Aorta (tissue), 5 donors: ENCODE data around the gene PTPN4. TPM values are rescaled to one million over a fixed set of nuclear protein-coding genes. Genes with fewer than 3 reads are reported as not detected.

ENCODE experiments used
- ATAC-seq: fragments of 200-7000 bp; cut with Tn5 transposase; one replicate; pipeline ENCODE4 v1.9.1; 2022; ENCODE audit warnings: moderate library complexity; ENCODE audit not compliant: low FRiP score
- DNase-seq, 2 donors: peaks; one replicate each; pipeline ENCODE4 v3.0.0-alpha.2; 2020
- H3K27ac ChIP-seq, 2 donors: one replicate each; pipeline ENCODE4 v1.5.1; 2013; ENCODE audit warnings: low read length in 2 of 2, mild to moderate bottlenecking in 2 of 2, moderate library complexity in 2 of 2, control low read depth in 1 of 2, inconsistent platforms in 1 of 2, low read depth in 1 of 2
- H3K27me3 ChIP-seq, 2 donors: one replicate each; pipeline ENCODE4 v1.6.1; 2013; ENCODE audit warnings: control low read depth in 1 of 2, low read length in 1 of 2, mild to moderate bottlenecking in 1 of 2, moderate library complexity in 1 of 2; ENCODE audit not compliant: insufficient read depth in 2 of 2, control insufficient read depth in 1 of 2
- H3K36me3 ChIP-seq, 2 donors: one replicate each; pipeline ENCODE4 v1.6.1; 2013; ENCODE audit warnings: control low read depth in 1 of 2, low read length in 1 of 2, mild to moderate bottlenecking in 1 of 2; ENCODE audit not compliant: insufficient read depth in 2 of 2, control insufficient read depth in 1 of 2
- H3K4me1 ChIP-seq, 2 donors: one replicate each; pipeline ENCODE4 v1.6.1; 2013; ENCODE audit warnings: low read length in 2 of 2, control low read depth in 1 of 2, mild to moderate bottlenecking in 1 of 2, moderate library complexity in 1 of 2; ENCODE audit not compliant: insufficient read depth in 2 of 2, control insufficient read depth in 1 of 2
- H3K4me3 ChIP-seq, 2 donors: one replicate each; pipeline ENCODE4 v1.5.1; 2013; ENCODE audit warnings: low read length in 2 of 2, control low read depth in 1 of 2, mild to moderate bottlenecking in 1 of 2
- H3K9me3 ChIP-seq: one replicate; pipeline ENCODE4 v1.6.1; 2013; ENCODE audit warnings: mild to moderate bottlenecking, low read length; ENCODE audit not compliant: control insufficient read depth
- WGBS, 2 donors: extraction: QIAGEN DNeasy Blood & Tissue Kit; methylation state at CpG; one replicate each; pipeline ENCODE4 v1.1.7; 2013; 5-methylcytosine and 5-hydroxymethylcytosine counted together
- intact Hi-C, 2 donors: fragments of 100-400 bp; cut with DNase I; formaldehyde crosslinking; loops; one replicate each; pipeline versions ENCODE4 v1.14.2 to v1.15.0; 2022
- polyA plus RNA-seq, 2 donors: library from polyadenylated mRNA; stranded (reverse); fragments of 200-250 nt; gene quantifications; one replicate each; pipeline ENCODE4 v1.2.3, GENCODE V29; 2013
- total RNA-seq, 2 donors: library from RNA; stranded (reverse); fragmentation: NEBNext Ultra II Directional; extraction: Animal tissue kit (Norgen Biotek cat#: 25700); gene quantifications; one replicate each; pipeline ENCODE4 v1.2.1, GENCODE V29; 2021
- donor health status: healthy with polysubstance abuse.
- donor health status: Bipolar disorder and iron deficiency.
- donor health status: DM: no; HTN: no; CAD: no.
- donor health status: DM: no; HTN: no; CAD: no.
- donor health status: DM: yes; HTN: yes; CAD: no.

The PTPN4 gene
- total and polyA plus RNA-seq, 4 donors: 2.1 to 39.0 (median 11.6) TPM

DNA sequence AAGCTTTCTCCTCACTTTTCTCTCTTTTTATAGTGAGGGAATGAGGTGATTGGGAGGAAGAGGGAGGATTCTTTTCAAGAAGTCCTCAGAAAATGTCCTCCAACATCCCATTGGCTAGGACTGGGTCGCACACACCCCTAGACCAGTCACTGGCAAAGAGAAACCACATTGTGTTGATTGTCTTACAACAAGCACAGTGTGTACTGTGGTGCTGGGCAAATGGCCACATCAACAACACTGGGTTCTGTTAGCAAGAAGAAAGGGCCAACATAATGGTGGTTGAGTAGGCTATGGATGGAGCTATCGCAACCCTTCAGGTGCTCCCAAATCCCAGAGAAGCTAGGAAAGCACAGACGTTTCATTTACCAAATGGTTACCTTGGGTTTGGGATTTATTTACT, 18.7 kb upstream of the PTPN4 start:
- H3K4me1 ChIP-seq: no peaks in the 10 kb centered on the region
- H3K9me3 ChIP-seq: no peaks in the 10 kb centered on the region
- ATAC-seq (no peak), DNase-seq (no peak)
- no peak overlapping the region for H3K4me3 ChIP-seq
- no peak overlapping the region for H3K27ac ChIP-seq
- intact Hi-C loops: no loop called here
- 92 to 95% methylated on average over 3 of the region's 3 CpGs for WGBS, 2 donors
- H3K36me3 ChIP-seq: no peaks in the 10 kb centered on the region
- peaks cover 0 to 4% of the 10 kb centered on the region in 2 donors for H3K27me3 ChIP-seq

GRCh38 chr2:119741868-119742267, 17.9 kb upstream of the PTPN4 start:
- Histone ChIP-seq H3K4me1 (no peaks in the 10 kb centered on the region), H3K27me3 (peaks cover 0 to 4% of the 10 kb centered on the region in 2 donors), H3K9me3 (no peaks in the 10 kb centered on the region), H3K36me3 (no peaks in the 10 kb centered on the region), H3K4me3 (no peak overlapping the region), H3K27ac (no peak overlapping the region)
- intact Hi-C loops: no loop called here
- ATAC-seq (no peak), DNase-seq (no peak)
- WGBS, 2 donors: 86% methylated on average over 3 of the region's 3 CpGs

- H3K36me3 ChIP-seq: no peaks in the 10 kb centered on the region
- no peaks in the 10 kb centered on the region for H3K4me1 ChIP-seq
- no peak for ATAC-seq
- no peak overlapping the region for H3K4me3 ChIP-seq
- intact Hi-C loops: no loop called here
- H3K27ac ChIP-seq: no peak overlapping the region
- no peak for DNase-seq
- no peaks in the 10 kb centered on the region for H3K9me3 ChIP-seq
- WGBS, 2 donors: 60 to 79% methylated on average over 2 of the region's 2 CpGs
- H3K27me3 ChIP-seq: peaks cover 0 to 4% of the 10 kb centered on the region in 2 donors
Measured at GRCh38 chr2:119744335-119744939, 15.3 kb upstream of the PTPN4 start.

DNA sequence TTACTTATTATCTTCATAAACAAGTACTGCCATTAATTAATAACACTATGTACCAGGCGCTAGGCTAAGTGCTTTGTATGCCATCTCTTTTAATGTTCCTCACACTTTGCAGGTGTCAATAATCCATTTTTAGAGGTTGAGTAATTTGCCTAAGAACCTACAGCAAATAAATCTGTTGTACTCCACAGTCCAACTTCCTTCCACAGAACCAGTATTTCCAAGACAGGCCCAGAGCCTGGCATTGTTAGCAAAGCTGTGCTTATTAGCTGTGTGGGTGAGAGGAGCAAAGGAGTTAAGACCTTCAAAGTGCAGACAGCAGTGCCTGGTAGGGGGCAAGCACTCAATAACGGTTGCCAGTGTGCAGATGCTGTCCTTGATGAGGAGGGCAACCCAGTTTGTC, 14.2 kb upstream of the PTPN4 start:
- H3K36me3 ChIP-seq: no peaks in the 10 kb centered on the region
- no peaks in the 10 kb centered on the region for H3K27me3 ChIP-seq
- H3K4me3 ChIP-seq: no peak overlapping the region
- H3K27ac ChIP-seq: no peak overlapping the region
- no peak for ATAC-seq
- no peaks in the 10 kb centered on the region for H3K9me3 ChIP-seq
- DNase-seq: no peak
- intact Hi-C loops: no loop called here
- H3K4me1 ChIP-seq: no peaks in the 10 kb centered on the region
- WGBS, 2 donors: 74 to 77% methylated on average over 2 of the region's 2 CpGs

GRCh38 chr2:119746836-119747686, 12.7 kb upstream of the PTPN4 start:
- Histone ChIP-seq H3K27ac (no peak overlapping the region), H3K9me3 (no peaks in the 10 kb centered on the region), H3K4me3 (no peak overlapping the region), H3K27me3 (no peaks in the 10 kb centered on the region), H3K36me3 (no peaks in the 10 kb centered on the region), H3K4me1 (no peaks in the 10 kb centered on the region)
- 68 to 69% methylated on average over 15 of the region's 15 CpGs for WGBS, 2 donors
- DNase-seq: no peak
- intact Hi-C loops: no loop called here
- no peak for ATAC-seq

GRCh38 chr2:119748135-119748534, 11.6 kb upstream of the PTPN4 start:
- 92 to 94% methylated on average over 4 of the region's 4 CpGs for WGBS, 2 donors
- intact Hi-C loops: no loop called here
- Histone ChIP-seq H3K27me3 (no peaks in the 10 kb centered on the region), H3K9me3 (no peaks in the 10 kb centered on the region), H3K4me1 (no peaks in the 10 kb centered on the region), H3K4me3 (no peak overlapping the region), H3K27ac (no peak overlapping the region), H3K36me3 (no peaks in the 10 kb centered on the region)
- DNase-seq (no peak), ATAC-seq (no peak)

- Histone ChIP-seq H3K9me3 (no peaks in the 10 kb centered on the region), H3K27ac (no peak overlapping the region), H3K4me3 (no peak overlapping the region), H3K27me3 (no peaks in the 10 kb centered on the region), H3K36me3 (no peaks in the 10 kb centered on the region), H3K4me1 (no peaks in the 10 kb centered on the region)
- ATAC-seq (no peak), DNase-seq (no peak)
- WGBS, 2 donors: 80 to 83% methylated on average over 1 of the region's 1 CpG
- intact Hi-C loops: loop anchor here (5.0 to 10.0 kb wide), 5 partner anchors 73 to 565 kb away; partner anchors contain the start of gene EPB41L5 (in 1 of the 2)
Measured at GRCh38 chr2:119749477-119750012, 10.2 kb upstream of the PTPN4 start.

DNA sequence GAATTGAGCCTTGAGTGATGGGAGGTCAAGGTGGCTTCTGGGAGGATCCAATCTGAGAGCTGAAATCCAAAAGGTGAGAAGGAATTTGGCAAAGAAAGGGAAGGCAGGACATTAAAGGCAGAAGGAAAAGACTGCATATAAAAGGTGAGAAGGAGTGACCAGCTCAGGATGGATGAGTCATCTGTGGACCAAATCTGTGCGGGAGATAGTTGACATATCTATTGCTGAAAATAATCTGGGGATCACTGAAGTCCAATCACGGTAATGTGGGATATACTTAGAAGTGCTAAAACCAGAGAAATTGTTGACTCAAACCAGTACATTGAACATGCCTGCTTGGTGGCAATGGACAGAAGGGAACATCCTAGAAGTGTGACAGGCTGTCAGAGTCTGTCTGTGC, 8.0 kb upstream of the PTPN4 start:
- H3K27me3 ChIP-seq: no peaks in the 10 kb centered on the region
- no peaks in the 10 kb centered on the region for H3K9me3 ChIP-seq
- WGBS, 2 donors: 58 to 74% methylated on average over 2 of the region's 2 CpGs
- ATAC-seq: no peak
- no peaks in the 10 kb centered on the region for H3K4me1 ChIP-seq
- no peak overlapping the region for H3K27ac ChIP-seq
- H3K4me3 ChIP-seq: no peak overlapping the region
- H3K36me3 ChIP-seq: no peaks in the 10 kb centered on the region
- intact Hi-C loops: loop anchor here (5.0 to 10.0 kb wide), 5 partner anchors 71 to 563 kb away; partner anchors contain the start of gene EPB41L5 (in 1 of the 2)
- no peak for DNase-seq
